Posterior cingulate gyrus (tissue), 11 donors: ENCODE measurements around the gene OR13C8.
"Not testable (repeated sequence)": the region's sequence is repeated elsewhere in the genome, so short reads cannot be mapped to it uniquely, and the experiment has no call there.

Experiments used
- DNase-seq, 10 donors: peaks; one replicate each; pipeline versions ENCODE4 v3.0.0 to v3.0.0-alpha.2; 2020 to 2021; ENCODE audit warnings: mixed read lengths in 3 of 10
- intact Hi-C: fragments of 100-400 bp; cut with DNase I; formaldehyde crosslinking; loops from one replicate; pipeline ENCODE4 v1.15.1; 2023

The OR13C8 gene, protein sequence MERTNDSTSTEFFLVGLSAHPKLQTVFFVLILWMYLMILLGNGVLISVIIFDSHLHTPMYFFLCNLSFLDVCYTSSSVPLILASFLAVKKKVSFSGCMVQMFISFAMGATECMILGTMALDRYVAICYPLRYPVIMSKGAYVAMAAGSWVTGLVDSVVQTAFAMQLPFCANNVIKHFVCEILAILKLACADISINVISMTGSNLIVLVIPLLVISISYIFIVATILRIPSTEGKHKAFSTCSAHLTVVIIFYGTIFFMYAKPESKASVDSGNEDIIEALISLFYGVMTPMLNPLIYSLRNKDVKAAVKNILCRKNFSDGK

DNA sequence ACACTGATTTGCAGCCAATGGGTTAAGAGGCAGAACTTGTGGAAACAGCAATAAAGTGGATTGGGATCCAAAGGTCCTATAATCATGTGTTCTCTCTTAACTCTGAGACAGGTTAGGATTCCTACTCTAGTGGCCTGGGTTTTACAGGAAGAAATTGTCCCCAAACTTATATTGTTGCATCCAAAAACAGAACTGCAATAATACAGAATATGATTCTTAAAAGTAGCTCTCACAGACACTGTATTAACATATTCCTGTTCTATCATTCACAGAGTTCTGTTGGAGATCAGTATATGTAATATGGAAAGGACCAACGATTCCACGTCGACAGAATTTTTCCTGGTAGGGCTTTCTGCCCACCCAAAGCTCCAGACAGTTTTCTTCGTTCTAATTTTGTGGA, at the start of gene OR13C8:
TSS of gene OR13C8 (plus strand) at position 301 of the 400 bp plus-strand sequence. CDS start at position 301, 0 bp downstream.
- intact Hi-C loops = no loop called here

DNA sequence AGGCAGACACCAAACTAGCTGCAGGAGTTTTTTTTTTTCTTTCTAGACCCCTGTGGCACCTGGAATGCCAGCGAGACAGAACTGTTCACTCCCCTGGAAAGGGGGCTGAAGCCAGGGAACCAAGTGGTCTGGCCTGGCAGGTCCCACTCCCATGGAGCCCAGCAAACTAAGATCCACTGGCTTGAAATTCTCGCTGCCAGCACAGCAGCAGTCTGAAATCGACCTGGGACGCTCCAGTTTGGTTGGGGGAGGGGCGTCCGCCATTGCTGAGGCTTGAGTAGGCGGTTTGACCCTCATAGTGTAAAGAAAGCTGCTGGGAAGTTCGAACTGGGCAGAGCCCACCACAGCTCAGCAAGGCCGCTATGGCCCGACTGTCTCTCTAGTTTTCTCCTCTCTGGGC, 48.7 kb upstream of the OR13C8 start:
- intact Hi-C loops = not testable (repeated sequence)
- DNase-seq = peak in 1 of 10 donors; percentile 64

More for the DNA sequence above, at the start of gene OR13C8:
- DNase-seq = no peak

DNA sequence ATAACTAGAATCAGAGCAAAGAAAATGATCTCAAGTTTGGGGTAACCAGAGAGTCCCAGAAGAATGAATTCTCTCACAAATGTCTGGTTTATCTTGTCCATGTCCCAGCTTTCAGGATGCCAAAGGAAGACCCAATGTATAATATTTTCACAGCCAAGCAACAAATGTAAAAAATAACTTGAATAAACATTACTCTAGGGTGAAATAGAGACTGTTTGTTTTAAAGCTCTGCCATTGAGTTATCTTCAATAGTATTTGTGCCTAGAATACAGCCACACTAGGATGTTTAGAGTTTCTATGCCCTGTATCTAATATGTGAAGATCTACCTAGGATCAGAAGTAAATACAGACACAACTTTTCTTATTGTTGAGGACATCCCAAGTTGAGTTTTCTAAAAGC, 41.9 kb upstream of the OR13C8 start, which contains the start of gene OR13C4:
TSS of gene OR13C4 (minus strand) at position 101 of the 400 bp plus-strand sequence. CDS start at position 101, 0 bp downstream.
- intact Hi-C loops = no loop called here
- no peak for DNase-seq

DNA sequence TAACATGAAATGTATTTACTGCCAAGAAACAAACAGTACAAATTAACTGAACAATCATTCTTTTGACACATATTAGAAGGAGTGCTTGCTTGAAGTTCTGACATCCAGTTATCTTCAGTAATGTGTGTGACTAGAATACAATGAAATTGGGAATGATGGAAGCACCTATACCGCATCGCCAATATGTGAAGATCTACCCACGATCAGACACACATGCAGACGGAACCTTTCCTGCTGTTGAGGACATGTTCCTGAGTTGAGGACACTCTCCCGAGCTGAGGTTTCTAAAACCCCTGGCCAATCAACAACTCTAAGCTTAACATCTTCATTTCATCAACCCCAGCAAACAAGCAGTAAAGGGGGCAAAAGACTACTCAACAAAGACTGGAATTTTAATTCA, 32.2 kb upstream of the OR13C8 start, which contains the start of gene OR13C3:
TSS of gene OR13C3 (minus strand) at position 101 of the 400 bp plus-strand sequence. CDS start 133 bp downstream, outside the sequence.
- no peak for DNase-seq
- intact Hi-C loops = no loop called here

DNA sequence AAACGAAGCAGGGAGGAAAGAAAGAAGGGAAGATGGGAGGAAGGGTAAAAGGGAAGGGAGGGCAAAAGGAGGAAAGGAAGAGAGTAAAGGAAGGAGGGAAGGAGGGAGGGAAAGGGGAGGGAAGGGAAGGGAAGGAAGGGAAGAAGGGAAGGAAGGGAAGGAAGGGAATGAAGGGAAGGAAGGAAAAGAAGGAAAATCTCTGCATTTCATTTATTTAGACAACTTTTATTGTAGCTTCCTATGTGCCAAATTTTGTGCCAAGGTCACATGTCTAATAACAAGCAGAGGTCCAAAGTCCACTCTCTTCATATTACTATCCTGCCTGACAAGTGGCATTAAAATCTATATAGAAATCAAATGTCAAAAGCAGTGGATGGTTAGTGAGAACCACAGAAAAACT, 29.7 kb upstream of the OR13C8 start:
- no peak for DNase-seq
- intact Hi-C loops = no loop called here

DNA sequence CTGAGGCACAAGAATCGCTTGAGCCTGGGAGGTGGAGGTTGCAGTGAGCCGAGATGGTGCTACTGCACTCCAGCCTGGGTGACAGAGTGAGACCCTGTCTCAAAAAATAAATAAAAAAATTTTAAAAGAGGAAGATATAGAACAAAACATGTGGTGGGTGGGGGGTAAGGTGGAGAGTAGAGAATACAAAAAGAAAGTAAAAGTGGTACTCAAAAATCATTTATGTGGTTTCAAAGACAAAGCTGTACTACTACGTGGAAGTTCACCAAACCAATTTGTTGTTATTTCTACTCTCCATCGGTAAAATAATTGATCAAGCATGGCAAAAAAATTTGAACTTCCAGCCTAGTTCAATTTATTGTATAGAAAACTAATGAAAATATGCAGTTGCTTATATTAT, 24.3 kb upstream of the OR13C8 start:
- intact Hi-C loops = no loop called here
- DNase-seq = no peak

DNA sequence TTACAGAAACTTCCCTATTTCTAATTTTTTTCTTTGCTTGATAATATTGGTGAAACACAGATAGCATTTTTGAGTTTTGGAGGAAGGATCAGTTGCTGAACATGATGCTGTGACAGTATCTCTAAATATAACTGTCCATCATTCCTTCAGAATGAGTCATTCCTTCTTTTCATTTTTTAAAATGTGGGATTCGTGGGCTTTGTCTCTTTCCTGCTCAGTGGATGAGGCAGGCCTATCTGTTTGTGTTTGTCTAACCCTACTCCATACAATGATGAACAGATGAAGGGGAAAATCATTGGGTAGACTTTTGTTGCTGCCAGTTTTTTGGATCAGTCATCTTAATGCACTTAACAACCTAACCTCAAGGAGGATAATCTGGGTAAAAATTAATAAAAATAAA, 15.7 kb upstream of the OR13C8 start:
- no peak for DNase-seq
- intact Hi-C loops = no loop called here

DNA sequence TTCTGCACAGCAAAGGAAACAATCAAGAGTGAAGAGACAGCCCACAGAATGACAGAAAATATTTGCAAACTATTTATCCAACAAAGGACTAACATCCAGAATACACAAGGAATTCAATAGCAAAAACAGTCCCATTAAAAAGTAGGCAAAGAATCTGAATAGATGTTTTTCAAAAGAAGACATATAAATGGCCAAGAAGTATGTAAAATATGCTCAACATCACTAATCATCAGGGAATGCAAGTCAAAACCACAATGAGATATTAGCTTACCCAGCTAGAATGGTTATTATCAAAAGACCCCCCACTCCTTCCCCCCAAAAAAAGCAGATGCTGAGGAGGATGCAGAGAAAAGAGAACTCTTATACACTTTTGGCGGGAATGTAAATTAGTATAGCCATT, 13.4 kb upstream of the OR13C8 start:
- intact Hi-C loops = no loop called here

DNA sequence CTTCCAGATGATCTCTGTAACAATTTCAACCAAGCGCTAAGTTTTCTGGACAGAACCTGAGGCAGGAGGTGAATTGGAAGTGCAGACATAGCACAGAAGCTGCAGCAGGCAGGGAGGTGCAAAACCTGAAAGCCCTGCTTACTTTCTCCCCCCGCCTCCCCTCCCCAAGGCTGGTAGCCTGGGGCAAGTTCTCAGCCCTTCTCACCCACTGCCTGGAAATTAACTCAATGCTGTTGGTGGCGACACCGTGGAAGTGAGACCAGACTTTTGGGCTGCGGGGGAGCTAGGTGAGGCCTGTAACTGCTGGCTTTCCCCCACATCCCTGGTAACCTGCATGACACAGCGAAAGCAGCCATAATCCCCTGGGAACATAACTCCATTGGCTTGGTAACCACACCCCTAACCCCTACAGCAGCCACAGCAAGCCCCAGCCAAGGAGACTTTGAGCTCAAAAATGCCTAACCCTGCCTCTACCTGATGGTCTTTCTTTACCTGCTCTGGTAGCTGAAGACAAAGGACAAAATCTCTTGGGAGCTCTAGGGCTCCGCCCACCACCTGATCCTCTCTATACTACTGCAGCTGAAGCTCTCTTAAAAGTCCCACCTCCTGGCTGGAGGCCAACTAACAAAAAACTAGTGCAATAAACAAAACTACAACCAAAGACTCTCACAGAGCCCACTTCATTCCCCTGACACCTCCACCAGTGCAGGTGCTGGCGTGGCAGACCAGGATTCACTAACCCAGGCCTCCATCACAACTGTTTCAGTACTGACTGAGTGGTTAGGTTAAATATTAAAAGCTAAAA, 11.9 kb upstream of the OR13C8 start:
- peak in 1 of 10 donors; percentile 13 for DNase-seq
- intact Hi-C loops = no loop called here

More for the DNA sequence above, 13.4 kb upstream of the OR13C8 start:
- no peak for DNase-seq

DNA sequence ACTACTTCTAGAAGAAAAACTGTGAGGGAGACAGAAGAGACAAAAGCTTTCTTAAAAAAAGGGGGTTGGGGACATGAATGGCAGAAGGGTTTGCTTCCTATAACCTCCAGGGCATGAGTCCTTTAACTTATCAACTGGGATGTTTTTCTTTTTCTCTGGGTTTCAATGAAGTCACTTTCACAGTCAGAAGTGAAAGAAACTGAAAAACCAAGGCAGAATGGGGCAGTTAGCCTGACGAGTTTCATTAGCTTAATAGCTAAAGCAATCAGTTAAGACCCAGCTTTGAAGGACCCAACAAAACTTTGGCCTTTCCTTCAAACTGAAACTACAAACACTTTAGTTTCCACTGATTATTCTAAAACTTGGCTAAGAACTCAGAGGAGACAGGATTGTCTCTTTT, 4.6 kb upstream of the OR13C8 start:
- intact Hi-C loops = no loop called here

DNA sequence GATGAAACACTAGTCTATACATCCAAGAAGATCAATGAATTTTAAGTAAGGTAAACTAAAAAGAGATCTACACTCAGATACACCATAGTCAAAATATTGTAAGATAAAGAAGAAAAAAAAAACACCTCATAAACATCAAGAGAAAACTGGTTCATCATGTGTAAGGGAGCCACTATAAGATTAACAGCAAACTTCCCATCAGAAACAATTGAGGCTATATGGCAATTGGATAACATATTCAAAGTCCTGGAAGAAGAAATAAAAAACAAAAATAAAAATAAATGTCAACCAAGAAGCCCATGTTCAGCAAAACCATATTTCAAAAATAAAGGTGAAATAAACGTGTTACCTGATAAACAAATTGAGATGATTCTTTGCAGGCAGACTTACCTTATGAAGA, 3.6 kb downstream of the OR13C8 start:
- no peak for DNase-seq
- intact Hi-C loops = no loop called here

More for the DNA sequence above, 4.6 kb upstream of the OR13C8 start:
- DNase-seq = no peak

DNA sequence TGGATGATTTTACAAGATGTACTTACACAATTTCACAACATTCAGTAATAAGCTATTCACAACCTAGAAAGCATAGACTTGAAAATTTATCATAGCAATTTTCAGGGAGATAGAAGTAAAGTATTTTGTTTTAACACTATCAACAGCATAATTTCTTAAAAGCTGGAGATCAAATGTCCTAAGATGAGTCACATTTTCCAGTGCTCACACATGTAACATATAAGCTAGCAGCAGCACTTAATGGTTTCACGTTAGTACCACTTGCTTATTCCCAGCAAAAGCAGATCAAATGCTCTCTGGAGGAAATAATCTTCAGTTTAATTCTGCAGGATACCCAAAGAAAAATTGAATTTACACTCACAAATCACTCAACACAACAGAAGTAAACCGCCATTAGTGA, 6.5 kb downstream of the OR13C8 start:
- intact Hi-C loops = no loop called here
- no peak for DNase-seq

DNA sequence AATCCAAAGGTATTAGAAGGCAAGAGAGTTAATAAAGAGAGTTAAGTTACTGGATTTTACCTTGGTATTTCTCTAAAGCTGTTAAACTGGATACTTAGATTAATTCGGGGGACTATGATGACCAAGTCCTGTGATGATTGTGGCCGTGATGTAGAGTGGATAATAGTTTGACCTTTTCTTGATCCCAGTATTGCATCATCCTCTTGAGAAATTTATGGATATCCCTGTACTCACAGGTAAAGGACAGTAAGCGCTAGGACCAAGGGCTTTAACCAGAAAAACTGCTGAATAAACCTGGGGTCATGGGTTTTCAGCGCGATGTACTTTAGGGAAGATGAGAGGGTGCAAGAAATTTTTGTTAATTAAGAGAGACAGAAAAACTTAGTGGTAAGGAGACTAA, 8.3 kb downstream of the OR13C8 start:
- DNase-seq = no peak
- intact Hi-C loops = no loop called here

DNA sequence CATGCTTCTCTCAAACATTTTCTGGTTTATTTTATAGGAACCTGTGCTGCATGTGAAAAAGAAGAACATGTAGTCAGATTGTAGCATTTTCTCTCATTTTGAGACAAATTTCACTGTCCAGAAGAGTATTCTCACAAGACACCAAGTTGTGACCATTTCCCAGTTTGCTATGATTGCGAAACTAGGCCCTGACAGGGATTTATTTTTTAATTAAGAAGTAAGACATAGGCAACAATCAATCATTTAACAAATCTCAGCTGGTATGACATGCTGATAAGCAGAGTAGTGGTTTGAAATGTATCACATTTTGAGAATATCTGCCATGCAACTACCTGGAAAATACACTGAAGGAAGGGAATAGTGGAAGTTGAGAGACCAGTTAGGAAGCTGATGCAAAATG, 11.6 kb downstream of the OR13C8 start:
- intact Hi-C loops = no loop called here
- no peak for DNase-seq

DNA sequence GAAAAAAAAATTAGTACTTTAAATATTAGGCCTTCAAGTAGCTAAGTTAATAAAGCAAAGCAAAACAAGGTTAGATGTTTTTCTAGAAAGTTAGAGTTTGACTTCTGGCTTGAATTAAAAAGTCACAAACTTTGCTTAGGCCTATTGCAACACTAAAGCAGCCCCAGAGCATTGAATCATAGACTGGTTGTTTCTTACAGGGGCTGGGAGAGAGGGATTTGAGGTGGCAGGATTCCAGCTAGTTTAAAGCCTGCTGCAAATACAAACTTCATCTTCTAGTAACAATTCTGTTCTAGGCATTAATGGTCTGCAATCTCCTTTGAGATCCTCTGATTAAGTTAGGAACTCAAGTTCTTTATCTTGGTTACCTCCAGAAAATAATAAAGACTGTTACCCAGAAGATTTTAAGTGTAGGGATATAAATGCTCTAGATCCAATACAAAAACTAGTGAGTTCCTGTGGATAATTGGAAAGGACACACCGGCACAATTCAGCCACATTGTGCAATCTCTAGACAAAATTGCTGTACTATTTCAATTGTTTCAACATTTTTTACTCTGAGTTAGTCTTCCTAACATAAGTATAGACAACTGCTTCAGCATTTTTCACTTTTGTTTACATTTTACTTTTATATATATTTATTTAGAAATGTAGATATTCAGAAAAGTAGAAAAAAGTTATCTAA, 17.7 kb downstream of the OR13C8 start:
- DNase-seq = no peak
- intact Hi-C loops = no loop called here

DNA sequence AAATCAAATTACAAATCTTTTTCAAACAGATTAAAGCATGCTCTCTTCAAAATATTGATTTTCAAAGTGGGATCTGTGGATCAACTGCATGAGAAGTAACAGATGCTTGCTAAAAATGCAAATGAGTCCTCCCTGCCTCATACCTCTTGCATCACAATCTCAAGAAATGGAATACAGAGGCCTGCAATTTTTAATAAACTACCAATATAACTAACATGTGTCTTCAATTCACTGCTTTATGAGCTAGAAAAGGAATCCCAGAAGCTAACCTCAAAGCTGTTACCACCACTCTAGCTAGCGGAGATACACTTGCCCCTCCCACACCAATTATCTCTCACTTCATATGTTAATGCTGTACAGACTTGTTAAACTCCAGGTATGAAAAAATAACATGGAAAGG, 20.7 kb downstream of the OR13C8 start:
- intact Hi-C loops = no loop called here
- DNase-seq = no peak

DNA sequence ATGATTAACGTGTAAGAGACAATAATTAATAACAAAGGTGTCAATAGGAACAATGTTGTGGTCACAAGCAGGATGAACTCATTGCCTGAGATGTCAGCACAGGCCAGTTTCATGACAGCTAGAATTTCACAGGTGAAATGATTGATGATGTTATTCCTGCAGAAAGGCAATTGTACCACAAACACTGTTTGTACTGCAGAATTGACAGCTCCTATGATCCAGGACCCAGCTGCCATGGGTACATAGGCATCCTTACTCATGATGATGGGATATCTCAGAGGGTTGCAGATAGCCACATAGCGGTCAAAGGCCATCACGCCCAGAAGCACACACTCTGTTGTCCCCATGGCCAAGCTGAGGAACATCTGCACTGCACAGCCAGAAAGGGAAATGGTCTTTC, 29.8 kb downstream of the OR13C8 start:
- DNase-seq, intact Hi-C loops: not testable (repeated sequence)

DNA sequence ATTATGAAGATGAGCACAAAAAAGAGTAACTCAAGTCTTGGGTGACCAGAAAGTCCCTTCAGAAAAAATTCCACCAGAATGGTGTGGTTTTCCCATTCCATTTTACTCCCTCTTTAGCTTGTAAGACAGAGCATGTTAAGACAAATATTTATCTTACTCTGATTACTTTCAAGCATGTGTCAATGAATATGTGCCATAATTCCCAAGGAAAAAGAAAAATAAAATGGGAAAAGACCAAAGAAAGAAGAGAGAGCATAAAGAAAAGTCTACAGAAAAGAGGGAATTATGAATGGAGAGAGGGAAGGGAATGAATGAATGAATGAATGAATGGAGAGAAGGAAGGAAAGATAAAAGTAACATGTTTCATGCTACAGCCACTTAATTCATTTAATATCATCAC, 30.3 kb downstream of the OR13C8 start, which contains the start of gene OR13C5:
TSS of gene OR13C5 (minus strand) at position 101 of the 400 bp plus-strand sequence. CDS start at position 101, 0 bp downstream.
- DNase-seq, intact Hi-C loops: not testable (repeated sequence)

DNA sequence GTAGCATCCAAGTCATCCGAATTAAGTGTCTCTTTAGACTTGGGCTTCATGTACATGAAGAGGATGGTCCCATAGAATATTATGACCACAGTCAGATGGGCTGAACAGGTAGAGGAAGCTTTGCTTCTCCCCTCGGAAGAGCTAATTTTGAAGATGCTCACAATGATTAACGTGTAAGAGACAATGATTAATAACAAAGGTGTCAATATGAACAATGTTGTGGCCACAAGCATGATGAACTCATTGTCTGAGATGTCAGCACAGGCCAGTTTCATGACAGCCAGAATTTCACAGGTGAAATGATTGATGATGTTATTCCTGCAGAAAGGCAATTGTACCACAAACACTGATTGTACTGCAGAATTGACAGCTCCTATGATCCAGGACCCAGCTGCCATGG, 35.8 kb downstream of the OR13C8 start:
- intact Hi-C loops = no loop called here

DNA sequence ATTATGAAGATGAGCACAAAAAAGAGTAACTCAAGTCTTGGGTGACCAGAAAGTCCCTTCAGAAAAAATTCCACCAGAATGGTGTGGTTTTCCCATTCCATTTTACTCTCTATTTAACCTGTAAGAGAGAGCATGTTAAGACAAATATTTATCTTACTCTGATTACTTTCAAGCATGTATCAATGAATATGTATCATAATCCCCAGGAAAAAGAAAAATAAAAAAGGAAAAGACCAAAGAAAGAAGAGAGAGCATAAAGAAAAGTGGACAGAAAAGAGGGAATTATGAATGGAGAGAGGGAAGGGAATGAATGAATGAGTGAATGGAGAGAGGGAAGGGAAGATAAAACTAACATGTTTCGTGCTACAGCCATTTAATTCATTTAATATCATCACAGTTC, 36.6 kb downstream of the OR13C8 start, which contains the start of gene OR13C2:
TSS of gene OR13C2 (minus strand) at position 101 of the 400 bp plus-strand sequence. CDS start at position 101, 0 bp downstream.
- intact Hi-C loops, DNase-seq: not testable (repeated sequence)

More for the DNA sequence above, 35.8 kb downstream of the OR13C8 start:
- DNase-seq = no peak

DNA sequence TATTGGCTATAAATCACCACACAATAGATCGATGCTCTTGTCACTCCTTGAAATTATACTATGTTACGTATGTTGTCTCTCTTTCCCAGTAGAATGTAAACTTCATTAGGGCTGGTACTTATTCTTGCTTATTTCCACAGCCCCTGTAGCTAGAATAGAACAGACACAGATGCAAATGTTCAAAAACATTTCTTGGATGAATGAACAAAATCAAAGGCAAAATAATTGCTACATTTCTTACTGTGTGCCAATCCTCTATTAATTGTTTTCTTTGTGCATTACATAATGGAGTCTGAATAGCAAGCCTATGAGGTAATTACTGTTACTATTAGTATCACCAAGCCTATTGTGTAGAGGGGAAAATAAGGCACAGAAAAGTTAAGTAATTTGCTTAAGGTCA, 37.2 kb downstream of the OR13C8 start:
- intact Hi-C loops = no loop called here
- no peak for DNase-seq
